GM23338 (cell line): ENCODE data around the gene UBA1.

Experiments used
- CREB1 ChIP-seq: fragments of 250-450 bp; sonication (Bioruptor Pico); IDR thresholded peaks from 2 replicates; pipeline ENCODE4 v1.5.0; 2020; ENCODE audit warnings: low read depth, mild to moderate bottlenecking, moderate library complexity
- CTCF ChIP-seq, 2 experiments: fragments of 200-600 bp in 1 of 2; sonication (generic) in 1 of 2; conservative IDR thresholded peaks; 2 replicates each; pipeline versions ENCODE4 v1.5.1 to v1.6.1; 2016 to 2017; ENCODE audit warnings: antibody characterized with exemption in 2 of 2, low read depth in 2 of 2, mild to moderate bottlenecking in 2 of 2, moderate library complexity in 1 of 2
- ETS1 ChIP-seq: IDR thresholded peaks from 2 replicates; pipeline ENCODE4 v1.6.1; 2016; ENCODE audit warnings: antibody characterized with exemption
- EZH2 ChIP-seq: fragments of 200-600 bp; sonication (generic); IDR thresholded peaks from one replicate; pipeline ENCODE4 v1.8.0; 2017; ENCODE audit warnings: antibody characterized with exemption, mild to moderate bottlenecking, low read depth; ENCODE audit not compliant: unreplicated experiment
- EZH2phosphoT487 ChIP-seq: fragments of 200-600 bp; sonication (generic); IDR thresholded peaks from one replicate; pipeline ENCODE4 v1.8.1; 2018; ENCODE audit warnings: antibody characterized with exemption; ENCODE audit not compliant: unreplicated experiment
- JUNB ChIP-seq: IDR thresholded peaks from one replicate; pipeline ENCODE4 v1.6.1; 2016; ENCODE audit warnings: antibody characterized with exemption; ENCODE audit not compliant: unreplicated experiment
- NANOG ChIP-seq: IDR thresholded peaks from 2 replicates; pipeline ENCODE4 v1.6.1; 2016; ENCODE audit warnings: antibody characterized with exemption, borderline replicate concordance
- POLR2AphosphoS5 ChIP-seq: IDR thresholded peaks from 2 replicates; pipeline ENCODE4 v1.6.1; 2016; ENCODE audit warnings: antibody characterized with exemption, low read depth
- REST ChIP-seq: IDR thresholded peaks from one replicate; pipeline ENCODE4 v1.6.1; 2018; ENCODE audit warnings: antibody characterized with exemption; ENCODE audit not compliant: unreplicated experiment
- ZNF114 ChIP-seq: fragments of 250-450 bp; sonication (Bioruptor Pico); IDR thresholded peaks from 2 replicates; pipeline ENCODE4 v1.5.0; 2020; ENCODE audit warnings: mild to moderate bottlenecking, moderate library complexity
- ZNF331 ChIP-seq: fragments of 250-450 bp; sonication (Bioruptor Pico); IDR thresholded peaks from 2 replicates; pipeline ENCODE4 v1.5.0; 2020; ENCODE audit warnings: low read depth, mild to moderate bottlenecking, moderate library complexity
- ZNF462 ChIP-seq: fragments of 250-450 bp; sonication (Bioruptor Pico); IDR thresholded peaks from 2 replicates; pipeline ENCODE4 v1.5.0; 2020; ENCODE audit warnings: mild to moderate bottlenecking, moderate library complexity

GRCh38 chrX:47212381-47213293 lies 19.0 kb downstream of the UBA1 start:
- no peak for TF ChIP-seq CTCF (conservative IDR thresholded peaks at IDR 0.05; ENCODE audit: low read depth in 2 of 2)
- TF ChIP-seq POLR2AphosphoS5 = no peak
- no peak for TF ChIP-seq CREB1 (CRISPR knock-in tag)
- TF ChIP-seq REST = no peak
- no peak for TF ChIP-seq ETS1
- TF ChIP-seq EZH2phosphoT487 = no peak
- no peak for TF ChIP-seq EZH2
- no peak for TF ChIP-seq ZNF331 (CRISPR knock-in tag)
- no peak for TF ChIP-seq NANOG
- TF ChIP-seq ZNF462 (CRISPR knock-in tag) = no peak
- no peak for TF ChIP-seq JUNB
- no peak for TF ChIP-seq ZNF114 (CRISPR knock-in tag)
